HG03457 (cell line): ENCODE data around the gene KRT24.

Experiments
- ATAC-seq: cut with Tn5 transposase; IDR thresholded peaks from one replicate; pipeline ENCODE4 v1.9.1; 2021; ENCODE audit warnings: moderate number of reproducible peaks; ENCODE audit not compliant: unreplicated experiment

Gene KRT24

DNA sequence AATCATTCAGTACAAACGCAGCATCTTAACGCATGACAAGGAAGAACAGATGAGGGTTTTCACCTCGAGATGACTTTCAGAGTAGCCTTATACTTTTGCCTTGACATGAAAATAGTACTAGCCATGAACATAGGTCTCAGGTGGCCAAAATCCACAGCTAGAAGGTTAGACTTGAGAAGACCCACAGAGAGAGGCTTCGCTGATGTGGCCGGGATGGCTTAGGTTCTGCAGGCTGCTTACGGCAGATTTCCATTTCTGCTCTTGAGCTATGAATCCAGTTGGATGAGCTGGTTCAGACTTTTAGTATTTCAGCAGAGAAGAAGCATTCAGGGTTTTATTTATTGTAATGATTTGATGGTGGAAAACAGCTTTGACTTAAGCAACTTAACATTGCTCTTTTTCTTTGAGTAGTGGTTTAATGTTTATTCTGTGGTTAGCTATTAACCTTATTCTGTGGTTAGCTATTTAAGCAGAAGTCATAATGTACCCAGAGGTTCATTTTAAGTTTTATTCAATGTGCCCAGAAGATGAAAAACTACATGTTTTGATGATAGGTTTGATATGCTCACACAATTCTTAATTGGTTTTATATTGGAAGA lies 7.6 kb downstream of the KRT24 start:
- ATAC-seq, result no peak

DNA sequence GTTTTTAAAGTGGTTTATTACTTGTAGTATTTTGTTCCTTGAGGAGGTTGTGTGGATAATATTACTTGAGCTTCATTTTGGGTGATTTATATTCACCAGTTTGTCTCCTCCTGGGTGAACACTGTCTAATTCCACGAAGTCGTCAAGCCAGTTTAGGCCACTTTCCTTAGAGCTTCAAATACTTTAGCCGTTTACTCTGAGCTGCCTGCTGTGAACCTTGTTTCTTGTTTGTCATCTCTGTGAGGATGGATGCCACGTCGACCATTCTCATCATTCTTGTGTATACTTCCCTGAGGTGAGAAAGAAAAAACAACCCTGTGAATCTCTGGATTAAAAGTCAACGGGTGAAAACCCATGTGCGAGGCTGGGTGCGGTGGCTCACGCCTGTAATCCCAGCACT lies 9.0 kb downstream of the KRT24 start:
- no peak for ATAC-seq

DNA sequence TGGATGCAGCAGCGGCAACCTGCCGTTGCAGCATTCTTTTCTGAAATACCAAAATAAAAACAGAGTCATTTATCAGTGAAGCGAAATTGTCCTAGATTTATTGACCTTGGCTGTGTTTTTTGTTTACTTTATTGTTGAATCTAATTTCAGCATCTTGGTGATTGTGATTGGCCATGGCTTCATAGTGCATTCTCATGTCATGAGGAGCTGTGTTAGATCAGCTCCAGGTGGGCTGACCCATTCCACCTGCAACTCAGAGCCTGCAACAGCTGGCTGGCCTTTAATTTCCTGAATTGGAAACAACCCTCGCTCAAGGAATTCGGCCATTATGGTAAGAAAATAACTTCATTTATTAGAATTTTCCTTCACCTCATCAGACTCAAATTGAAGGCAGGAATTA lies 16.4 kb downstream of the KRT24 start:
- ATAC-seq, result no peak

DNA sequence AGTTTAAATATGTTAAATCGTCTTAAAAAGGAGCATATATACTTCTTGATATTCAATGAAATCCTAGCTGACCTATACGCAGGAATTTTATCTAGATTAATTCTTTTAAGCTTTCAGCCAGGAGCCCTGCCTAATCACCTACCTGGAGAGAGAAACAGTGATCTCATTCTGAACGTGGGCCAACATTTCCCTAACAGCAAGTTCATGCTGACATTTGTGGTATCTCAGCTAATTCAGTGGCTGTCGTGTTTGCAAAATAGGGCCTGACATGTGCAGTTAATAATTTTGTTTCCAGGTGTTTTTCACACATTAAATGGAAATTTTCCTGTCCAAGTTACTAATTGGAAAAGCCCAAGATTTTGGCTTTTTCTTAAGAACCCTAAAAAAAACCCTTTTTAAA lies 17.4 kb downstream of the KRT24 start:
- no peak for ATAC-seq

DNA sequence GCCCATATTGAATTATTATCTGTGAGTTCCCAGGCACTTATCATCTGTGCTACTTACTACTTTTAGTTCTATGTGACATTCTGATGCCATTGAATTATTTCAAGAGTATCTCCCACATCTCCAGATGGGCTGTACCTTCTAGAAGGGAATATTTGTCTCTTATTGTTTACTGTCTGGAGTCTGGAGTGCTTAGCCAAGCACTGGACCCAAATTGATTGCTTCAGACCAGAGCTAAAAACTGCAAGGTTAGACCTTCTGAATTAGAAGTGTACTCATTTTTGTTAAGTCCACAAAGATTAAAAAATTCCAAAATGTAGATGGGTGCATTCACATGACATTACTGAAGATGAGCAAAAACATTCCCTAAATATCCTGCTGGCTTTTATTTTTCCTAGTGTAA lies 22.6 kb downstream of the KRT24 start:
- ATAC-seq, result no peak

DNA sequence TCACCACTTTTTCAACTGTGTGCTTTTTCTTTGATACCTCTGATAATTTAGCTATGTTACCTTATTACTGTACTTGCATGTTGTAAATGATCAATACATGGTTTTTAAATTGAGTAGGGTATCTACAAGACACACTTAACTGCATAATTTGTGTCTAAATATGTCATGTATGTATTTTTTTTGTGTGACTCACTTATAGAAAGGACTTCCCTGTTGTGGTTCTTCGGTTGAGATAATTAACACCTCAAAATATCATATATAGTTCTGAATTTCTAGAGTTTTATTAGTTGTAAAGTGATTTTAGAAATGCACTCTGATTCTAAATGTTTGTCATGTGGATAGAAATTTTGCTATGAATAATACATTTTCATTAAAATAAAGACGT lies 24.0 kb downstream of the KRT24 start:
- no peak for ATAC-seq

DNA sequence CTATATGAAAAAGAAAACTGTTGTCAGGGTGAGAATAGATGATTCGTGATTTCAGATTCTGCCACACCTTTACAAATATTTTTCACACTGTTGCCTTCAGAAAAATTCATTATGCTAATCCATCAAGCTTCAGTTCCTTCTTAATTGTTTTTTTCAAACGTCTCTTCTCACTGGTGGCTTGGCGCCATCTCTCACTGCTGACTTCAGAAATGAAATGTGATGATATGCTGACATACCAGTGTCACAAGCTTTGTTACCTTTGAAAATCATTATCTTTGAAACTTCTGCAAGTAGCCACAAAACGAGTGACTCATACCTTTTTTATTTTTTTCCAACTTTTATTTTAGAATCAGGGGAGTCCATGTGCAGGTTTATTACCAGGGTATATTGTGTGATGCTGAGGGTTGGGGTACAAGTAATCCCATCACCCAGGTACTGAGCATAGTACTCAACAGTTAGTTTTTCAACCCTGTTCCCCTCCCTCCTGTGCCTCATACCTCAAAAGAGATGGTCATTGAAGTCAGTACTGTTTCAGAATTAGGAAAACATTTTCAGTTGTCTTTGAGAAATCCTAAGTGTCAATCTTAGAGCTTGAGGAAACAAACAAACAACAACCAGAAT lies 24.5 kb downstream of the KRT24 start:
- no peak for ATAC-seq

DNA sequence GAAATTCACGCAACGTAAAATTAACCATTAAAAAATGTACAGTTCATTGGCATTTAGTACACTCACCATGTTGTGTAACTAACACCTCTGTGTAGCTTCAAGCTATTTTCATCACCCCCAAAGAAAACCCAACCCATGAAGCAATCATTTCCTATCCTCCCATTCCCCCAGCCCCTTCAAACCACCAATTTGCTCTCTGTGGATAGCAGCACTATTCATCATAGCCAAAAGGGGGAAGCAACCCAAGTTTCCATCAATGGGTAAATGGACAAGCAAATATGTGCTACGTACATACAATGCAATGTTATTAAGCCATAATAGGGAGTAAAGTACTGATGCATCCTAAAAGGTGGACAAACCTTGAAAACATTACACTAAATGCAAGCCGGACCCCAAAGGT lies 27.6 kb downstream of the KRT24 start:
- no peak for ATAC-seq

DNA sequence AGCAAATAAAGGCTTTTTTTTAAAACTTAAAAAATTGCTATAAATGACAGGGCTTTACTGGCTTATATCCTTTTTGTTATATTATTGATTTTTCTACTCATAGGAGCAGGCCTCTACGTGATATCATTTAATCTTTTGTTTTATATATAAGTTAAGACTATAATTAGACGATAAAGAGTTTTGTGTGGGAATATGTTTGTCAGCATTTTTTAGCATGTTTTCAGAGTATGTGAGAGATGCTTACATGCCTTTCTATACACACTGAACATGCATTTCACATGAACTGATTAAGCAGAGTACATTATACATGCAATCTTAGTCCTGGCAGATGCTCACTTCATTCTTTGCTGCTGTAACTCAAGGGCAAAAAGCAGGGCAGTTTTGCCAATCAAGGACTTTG lies 30.9 kb downstream of the KRT24 start:
- no peak for ATAC-seq

DNA sequence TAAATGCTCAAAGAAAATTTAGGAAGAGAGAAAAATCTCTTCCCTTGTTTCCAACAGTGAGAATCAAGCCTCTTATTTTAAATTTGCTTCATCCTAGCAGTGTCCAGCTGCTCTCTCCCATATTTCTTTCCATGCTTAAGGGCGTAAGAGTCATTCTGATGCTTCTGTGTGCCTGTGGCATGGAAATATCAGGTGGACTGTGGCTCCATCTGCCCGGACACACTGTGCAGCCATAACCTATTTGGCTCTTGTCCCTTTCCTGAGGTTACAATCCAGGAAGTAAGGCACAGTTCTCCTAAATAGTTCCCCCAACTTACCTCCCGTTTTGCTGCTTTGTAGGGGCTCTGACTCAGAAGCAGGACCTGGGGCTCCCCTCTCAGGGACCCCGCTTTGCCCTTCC lies 32.3 kb downstream of the KRT24 start:
- ATAC-seq, result no peak

DNA sequence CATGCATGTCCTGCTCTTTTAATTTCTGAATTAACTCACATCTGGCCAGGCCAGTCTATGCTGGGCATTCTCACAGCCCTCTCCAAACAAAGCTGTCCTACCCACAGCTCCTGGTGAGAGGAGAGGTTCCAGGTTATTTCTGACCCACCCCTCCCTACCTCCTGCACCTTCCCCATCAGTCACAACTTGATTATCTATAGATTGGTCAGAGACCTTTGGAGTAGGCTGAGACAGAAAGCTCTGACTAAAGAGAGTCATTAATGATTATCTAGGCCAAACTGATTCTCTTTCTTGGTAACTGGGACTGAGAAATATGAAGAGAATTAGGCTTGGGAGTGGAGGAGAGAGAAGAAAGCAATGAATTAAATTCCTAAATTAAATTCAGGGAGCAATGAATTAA lies 37.2 kb downstream of the KRT24 start:
- ATAC-seq, result no peak

DNA sequence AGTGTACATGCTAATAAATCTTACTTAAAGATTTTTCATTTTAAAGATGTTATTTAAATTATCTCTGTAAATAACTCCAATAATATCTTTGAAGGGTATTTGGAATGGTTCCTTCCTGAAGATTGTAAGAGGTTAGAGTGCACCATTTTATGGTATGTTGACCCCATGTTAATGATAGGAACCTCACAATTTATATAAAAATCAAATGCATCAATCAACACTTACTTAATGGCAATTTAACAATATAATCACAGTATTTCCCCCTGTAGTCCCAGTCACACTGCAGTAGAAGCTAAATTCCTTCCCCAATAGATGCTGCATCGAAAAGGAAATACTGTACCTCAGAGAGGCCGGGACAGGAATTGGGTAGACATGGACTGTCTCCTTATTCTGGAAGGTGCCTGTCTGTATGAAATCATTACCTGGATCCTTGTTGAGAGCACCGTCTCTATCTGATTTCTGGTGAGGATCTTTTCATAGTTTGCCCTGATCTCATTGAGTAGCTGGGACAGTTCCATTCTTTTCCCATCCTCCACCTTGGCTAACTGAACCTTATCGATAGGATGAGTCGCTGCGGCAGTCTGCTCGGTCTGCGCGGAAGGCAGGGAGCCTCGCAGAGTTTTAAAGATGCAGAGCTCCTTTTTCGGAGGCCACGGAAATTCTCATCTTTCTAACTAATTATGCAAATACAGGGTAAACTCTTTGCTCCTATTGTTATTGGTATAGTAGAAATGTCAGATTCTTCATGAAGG lies 38.8 kb downstream of the KRT24 start, which contains the start of gene KRT222:
Gene KRT222 (minus strand): TSS at position 596 of the 752 bp plus-strand sequence. CDS start 78 bp downstream, at position 518.
- no peak for ATAC-seq

DNA sequence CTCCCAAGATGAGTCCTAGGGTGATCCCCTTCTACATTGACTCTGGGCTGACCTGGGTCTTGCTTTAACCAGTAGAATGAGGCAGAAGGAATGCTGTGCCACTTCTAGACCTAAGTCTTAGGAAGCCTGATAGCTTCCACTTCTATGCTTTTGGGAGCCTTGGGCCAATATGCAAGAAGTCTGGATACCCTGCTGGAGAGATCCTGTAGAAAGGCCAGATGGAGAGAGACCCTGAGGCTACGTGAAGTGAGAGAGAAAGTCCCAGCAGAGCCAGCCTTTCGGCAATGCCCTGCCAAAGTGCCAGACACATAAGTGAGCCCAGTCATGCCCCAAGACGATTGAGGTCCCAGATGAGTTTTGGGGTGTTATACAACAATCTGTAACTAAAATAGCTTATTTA lies 40.3 kb downstream of the KRT24 start:
- ATAC-seq, result no peak

DNA sequence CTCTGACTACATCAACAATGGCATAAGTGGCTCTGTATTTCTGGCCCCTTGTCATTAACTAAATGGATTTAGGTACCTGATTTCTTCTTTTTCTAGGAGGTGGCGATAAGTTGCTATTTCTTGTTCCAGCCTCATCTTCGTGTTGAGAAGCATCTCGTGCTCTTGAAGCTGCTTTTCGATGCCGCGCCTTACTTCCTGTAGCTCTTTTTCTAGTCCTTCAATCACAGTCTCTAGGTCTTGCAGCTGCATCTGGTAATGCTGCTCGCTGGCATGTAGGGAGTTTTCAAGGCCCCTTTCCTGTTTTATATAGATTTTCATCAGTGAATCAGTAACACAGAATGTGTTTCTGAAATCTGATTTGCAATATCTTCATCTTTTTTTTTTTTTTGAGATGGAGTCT lies 43.6 kb downstream of the KRT24 start:
- ATAC-seq, result no peak

DNA sequence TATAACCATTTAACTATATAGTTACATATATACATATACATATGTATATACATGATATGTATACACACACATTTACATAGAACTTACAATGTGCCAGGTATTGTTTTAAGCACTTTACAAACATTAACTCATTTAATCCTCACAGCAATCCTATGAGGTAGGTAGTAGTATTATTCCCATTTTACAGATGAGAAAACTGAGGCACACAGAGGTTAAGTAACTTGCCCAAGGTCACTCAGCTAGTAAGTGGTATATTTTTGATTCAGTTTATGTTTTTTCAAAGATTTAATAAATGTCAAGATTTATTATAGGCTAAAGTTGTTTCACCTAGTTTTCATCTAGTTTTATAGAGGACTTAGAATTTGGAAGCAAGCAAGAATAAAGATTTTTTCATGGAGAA lies 45.2 kb downstream of the KRT24 start:
- no peak for ATAC-seq

DNA sequence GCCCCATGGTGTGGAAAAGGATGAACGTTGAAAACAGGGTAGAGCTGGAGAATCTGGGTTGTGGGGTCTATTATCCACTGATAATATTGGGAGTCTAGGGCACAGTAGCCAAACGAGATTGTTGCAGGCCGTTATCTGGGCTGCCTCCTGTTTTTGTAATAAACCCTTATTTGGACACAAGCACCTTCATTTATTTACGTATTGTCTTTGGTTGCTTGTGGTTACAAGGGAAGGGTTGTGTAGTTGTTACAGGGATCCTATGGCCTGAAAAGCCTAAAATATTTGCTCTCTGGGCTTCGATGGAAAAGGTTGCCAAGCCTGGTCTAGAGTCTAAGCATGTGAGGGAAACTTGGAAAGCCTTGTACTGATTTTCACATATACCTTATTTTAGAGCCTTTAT lies 51.6 kb downstream of the KRT24 start:
- no peak for ATAC-seq

DNA sequence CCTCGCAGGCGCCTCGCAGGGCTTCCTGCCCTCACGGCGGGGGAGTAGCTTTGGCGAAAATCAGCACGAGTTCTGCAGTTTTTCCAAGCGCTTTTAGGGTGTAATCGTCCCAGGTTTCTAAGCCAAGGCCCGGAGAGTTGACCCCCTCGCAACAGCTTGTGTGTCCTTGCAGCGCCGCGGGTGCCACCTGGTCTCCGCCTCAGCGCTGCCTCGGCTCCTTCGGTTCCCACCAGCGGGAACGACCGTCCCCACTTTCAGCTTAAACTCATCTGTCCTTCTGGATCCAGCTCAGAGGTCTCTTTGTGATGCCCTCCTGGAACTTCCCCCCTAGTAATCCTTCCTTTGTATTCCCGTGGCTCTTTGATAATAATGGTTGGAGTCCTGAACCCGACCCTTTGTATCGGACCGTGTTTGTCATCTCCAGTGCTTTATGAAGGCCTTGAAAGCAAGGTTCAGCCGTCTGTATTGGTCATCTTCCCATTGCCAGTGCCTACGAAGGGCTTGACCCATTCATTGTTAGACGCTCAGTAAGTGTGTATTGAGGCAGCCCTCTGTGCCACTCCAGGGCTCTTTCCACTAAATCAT lies 55.1 kb downstream of the KRT24 start:
- ATAC-seq, result no peak
